KOPT-K1 (cell line): Measurements from ENCODE around the gene APOL3.
"Not testable (repeated sequence)": the region's sequence is repeated elsewhere in the genome, so short reads cannot be mapped to it uniquely, and the experiment has no call there.

Source experiments
- H3K27ac ChIP-seq: fragments of 200-600 bp; sonication (generic); 2 replicates; pipeline ENCODE4 v1.5.1; 2016; ENCODE audit warnings: antibody characterized with exemption, mild to moderate bottlenecking, low read depth, low read length; ENCODE audit not compliant: poor library complexity, severe bottlenecking
- H3K36me3 ChIP-seq: fragments of 200-600 bp; sonication (generic); 2 replicates; pipeline ENCODE4 v1.5.1; 2017; ENCODE audit warnings: antibody characterized with exemption, mild to moderate bottlenecking, low read length, moderate library complexity; ENCODE audit not compliant: insufficient read depth
- H3K9me3 ChIP-seq: fragments of 200-600 bp; sonication (generic); 2 replicates; pipeline ENCODE4 v1.5.1; 2017; ENCODE audit warnings: antibody characterized with exemption, low read length, mild to moderate bottlenecking; ENCODE audit not compliant: insufficient read depth, poor library complexity, severe bottlenecking

Gene APOL3

GRCh38 chr22:36117053-36117554 is 43.5 kb downstream of the APOL3 start:
- Histone ChIP-seq H3K36me3 (no peaks in the 10 kb centered on the region), H3K27ac (no peak overlapping the region)

GRCh38 chr22:36116127-36116526 is 44.4 kb downstream of the APOL3 start:
- Histone ChIP-seq H3K27ac (no peak overlapping the region), H3K9me3 (no peaks in the 10 kb centered on the region), H3K36me3 (no peaks in the 10 kb centered on the region)

More at GRCh38 chr22:36117053-36117554, 43.5 kb downstream of the APOL3 start:
- no peaks in the 10 kb centered on the region for H3K9me3 ChIP-seq

GRCh38 chr22:36113121-36113520 is 47.4 kb downstream of the APOL3 start:
- Histone ChIP-seq H3K36me3 (no peaks in the 10 kb centered on the region), H3K9me3 (no peaks in the 10 kb centered on the region), H3K27ac (no peak overlapping the region)

GRCh38 chr22:36111316-36111715 is 49.2 kb downstream of the APOL3 start:
- H3K36me3 ChIP-seq, result no peaks in the 10 kb centered on the region
- no peaks in the 10 kb centered on the region for H3K9me3 ChIP-seq
- no peak overlapping the region for H3K27ac ChIP-seq

- Histone ChIP-seq H3K9me3 (no peaks in the 10 kb centered on the region), H3K27ac (no peak overlapping the region), H3K36me3 (no peaks in the 10 kb centered on the region)
Observed at GRCh38 chr22:36110306-36110881, 50.2 kb downstream of the APOL3 start.

GRCh38 chr22:36107436-36107835 is 53.1 kb downstream of the APOL3 start:
- H3K36me3 ChIP-seq, result no peaks in the 10 kb centered on the region
- H3K9me3 ChIP-seq, result no peaks in the 10 kb centered on the region

GRCh38 chr22:36106910-36107309 is 53.6 kb downstream of the APOL3 start:
- H3K9me3 ChIP-seq, result no peaks in the 10 kb centered on the region
- no peak overlapping the region for H3K27ac ChIP-seq
- H3K36me3 ChIP-seq, result no peaks in the 10 kb centered on the region

More at GRCh38 chr22:36107436-36107835, 53.1 kb downstream of the APOL3 start:
- no peak overlapping the region for H3K27ac ChIP-seq

- Histone ChIP-seq H3K9me3 (peaks cover 9% of the 10 kb centered on the region), H3K36me3 (no peaks in the 10 kb centered on the region), H3K27ac (no peak overlapping the region)
Observed at GRCh38 chr22:36104988-36105387, 55.6 kb downstream of the APOL3 start.

GRCh38 chr22:36104435-36104834 is 56.1 kb downstream of the APOL3 start:
- Histone ChIP-seq H3K9me3 (peaks cover 9% of the 10 kb centered on the region), H3K36me3 (no peaks in the 10 kb centered on the region), H3K27ac (no peak overlapping the region)

GRCh38 chr22:36103891-36104290 is 56.7 kb downstream of the APOL3 start:
- H3K27ac ChIP-seq, result no peak overlapping the region
- peaks cover 9% of the 10 kb centered on the region for H3K9me3 ChIP-seq
- no peaks in the 10 kb centered on the region for H3K36me3 ChIP-seq

- H3K27ac ChIP-seq, result no peak overlapping the region
- peaks cover 9% of the 10 kb centered on the region for H3K9me3 ChIP-seq
- H3K36me3 ChIP-seq, result no peaks in the 10 kb centered on the region
Observed at GRCh38 chr22:36102995-36103394, 57.6 kb downstream of the APOL3 start.

GRCh38 chr22:36101756-36102155 is 58.8 kb downstream of the APOL3 start:
- no peaks in the 10 kb centered on the region for H3K36me3 ChIP-seq
- no peak overlapping the region for H3K27ac ChIP-seq
- peaks cover 9% of the 10 kb centered on the region for H3K9me3 ChIP-seq

- H3K27ac ChIP-seq, H3K36me3 ChIP-seq, H3K9me3 ChIP-seq: not testable (repeated sequence)
Observed at GRCh38 chr22:36100908-36101307, 59.6 kb downstream of the APOL3 start.

GRCh38 chr22:36100134-36100824 is 60.3 kb downstream of the APOL3 start:
- Histone ChIP-seq H3K36me3 (no peaks in the 10 kb centered on the region), H3K27ac (no peak overlapping the region), H3K9me3 (peaks cover 9% of the 10 kb centered on the region)

GRCh38 chr22:36099561-36099960 is 61.0 kb downstream of the APOL3 start:
- H3K36me3 ChIP-seq, H3K9me3 ChIP-seq: not testable (repeated sequence)

GRCh38 chr22:36097880-36098279 is 62.7 kb downstream of the APOL3 start:
- Histone ChIP-seq H3K27ac (no peak overlapping the region), H3K9me3 (peaks cover 9% of the 10 kb centered on the region), H3K36me3 (no peaks in the 10 kb centered on the region)

More at GRCh38 chr22:36099561-36099960, 61.0 kb downstream of the APOL3 start:
- H3K27ac ChIP-seq, result not testable (repeated sequence)
